ENCODE results near the gene BCKDHA. TPM values are rescaled to one million over a fixed set of nuclear protein-coding genes. Genes with fewer than 3 reads are reported as not detected.

BCKDHA gene
- total and polyA plus RNA-seq, 9 of the 15 experiments (the other 6 are each of a cell fraction or from before 2014, with no cell fraction given): 4.5 to 52.5 (median 14.1) TPM

GRCh38 chr19:41426952-41427646 lies 29.5 kb downstream of the BCKDHA start, which contains the start of gene B3GNT8 (continued):
- TF ChIP-seq ZNF318 (IDR thresholded peaks at IDR 0.05; ENCODE audit: borderline replicate concordance in 1 of 2, low read depth in 1 of 2) (no peak), PRDM10 (IDR thresholded peaks at IDR 0.05; ENCODE audit: partially characterized antibody) (no peak), ILF3 (IDR thresholded peaks at IDR 0.05; ENCODE audit: borderline replicate concordance) (no peak), CEBPG (CRISPR knock-in tag; IDR thresholded peaks at IDR 0.05) (no peak), CEBPG (tag; conservative IDR thresholded peaks at IDR 0.05 in 1 of 2, IDR thresholded peaks at IDR 0.05 in 1 of 2) (no peak), MEF2A (IDR thresholded peaks at IDR 0.05; ENCODE audit: control insufficient read depth, low read depth, low read length) (no peak)

Data from K562 (cell line).